Measurements from ENCODE around the gene UQCRC1. TPM values are rescaled to one million over a fixed set of nuclear protein-coding genes. Genes with fewer than 3 reads are reported as not detected.

The UQCRC1 gene
- total RNA-seq, 1 experiment from 2014 or later = 278 TPM

DNA sequence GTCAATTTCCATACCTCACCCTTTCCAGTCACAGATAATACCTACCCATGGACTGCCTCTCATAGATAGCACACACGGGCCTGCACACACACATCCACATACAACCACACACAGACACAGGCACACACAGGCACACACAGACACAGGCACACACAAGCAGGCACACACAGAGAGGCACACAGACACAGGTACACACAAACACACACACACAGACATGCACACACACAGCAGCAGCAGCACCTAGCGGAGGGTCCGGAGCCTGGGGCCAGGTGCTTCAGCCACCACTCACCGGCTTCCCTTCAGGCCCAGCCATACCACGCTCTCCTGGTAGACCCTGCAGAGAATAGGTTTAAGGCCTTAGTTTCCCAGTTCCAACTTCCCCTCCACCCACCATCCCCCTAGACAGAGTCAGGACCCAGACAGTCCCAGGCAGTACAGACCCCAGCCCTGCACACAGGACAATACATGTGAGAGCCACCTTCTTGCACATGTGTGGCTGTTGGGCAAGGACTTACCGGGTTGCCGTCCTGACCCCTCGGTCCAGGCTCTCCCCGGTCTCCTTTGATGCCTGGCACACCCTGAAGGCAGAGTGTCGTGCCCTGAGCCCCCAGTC, 35.4 kb downstream of the UQCRC1 start:
- no peaks in the 10 kb centered on the region for H3K4me1 Mint-ChIP-seq (ENCODE audit: low read depth, unreplicated experiment)
- no peak overlapping the region for H3K27ac Mint-ChIP-seq (ENCODE audit: unreplicated experiment)
- POLR2A ChIA-PET = no interaction called here
- no peaks in the 10 kb centered on the region for H3K36me3 Mint-ChIP-seq (ENCODE audit: insufficient read depth, unreplicated experiment)
- H3K27me3 Mint-ChIP-seq (ENCODE audit: insufficient read depth, unreplicated experiment) = no peaks in the 10 kb centered on the region
- H3K9me3 ChIP-seq = no peaks in the 10 kb centered on the region
- intact Hi-C loops (cut with micrococcal nuclease; ENCODE audit: unreplicated experiment) = no loop called here
- H3K36me3 ChIP-seq (ENCODE audit: control insufficient read depth, insufficient read depth, low read length) = no peaks in the 10 kb centered on the region
- no peaks in the 10 kb centered on the region for H3K9me3 Mint-ChIP-seq (ENCODE audit: unreplicated experiment)
- no peak for DNase-seq
- H3K4me1 ChIP-seq = no peaks in the 10 kb centered on the region
- no peak overlapping the region for H3K4me3 ChIP-seq (ENCODE audit: low read depth, low read length)
- no TSS peak for BruUV-seq (replicated peaks)
- no peak overlapping the region for H3K4me3 Mint-ChIP-seq (ENCODE audit: unreplicated experiment)
- CTCF ChIA-PET = no interaction called here
- TF ChIP-seq, protein P1, sequence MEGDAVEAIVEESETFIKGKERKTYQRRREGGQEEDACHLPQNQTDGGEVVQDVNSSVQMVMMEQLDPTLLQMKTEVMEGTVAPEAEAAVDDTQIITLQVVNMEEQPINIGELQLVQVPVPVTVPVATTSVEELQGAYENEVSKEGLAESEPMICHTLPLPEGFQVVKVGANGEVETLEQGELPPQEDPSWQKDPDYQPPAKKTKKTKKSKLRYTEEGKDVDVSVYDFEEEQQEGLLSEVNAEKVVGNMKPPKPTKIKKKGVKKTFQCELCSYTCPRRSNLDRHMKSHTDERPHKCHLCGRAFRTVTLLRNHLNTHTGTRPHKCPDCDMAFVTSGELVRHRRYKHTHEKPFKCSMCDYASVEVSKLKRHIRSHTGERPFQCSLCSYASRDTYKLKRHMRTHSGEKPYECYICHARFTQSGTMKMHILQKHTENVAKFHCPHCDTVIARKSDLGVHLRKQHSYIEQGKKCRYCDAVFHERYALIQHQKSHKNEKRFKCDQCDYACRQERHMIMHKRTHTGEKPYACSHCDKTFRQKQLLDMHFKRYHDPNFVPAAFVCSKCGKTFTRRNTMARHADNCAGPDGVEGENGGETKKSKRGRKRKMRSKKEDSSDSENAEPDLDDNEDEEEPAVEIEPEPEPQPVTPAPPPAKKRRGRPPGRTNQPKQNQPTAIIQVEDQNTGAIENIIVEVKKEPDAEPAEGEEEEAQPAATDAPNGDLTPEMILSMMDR (IDR thresholded peaks at IDR 0.05; ENCODE audit: insufficient read depth in 1 of 2, low read depth in 1 of 2, low read length in 1 of 2, severe bottlenecking in 1 of 2, unreplicated experiment in 1 of 2) = no peak
- no peaks in the 10 kb centered on the region for H3K27me3 ChIP-seq (replicated peaks; ENCODE audit: control insufficient read depth, insufficient read depth, low read length)

DNA sequence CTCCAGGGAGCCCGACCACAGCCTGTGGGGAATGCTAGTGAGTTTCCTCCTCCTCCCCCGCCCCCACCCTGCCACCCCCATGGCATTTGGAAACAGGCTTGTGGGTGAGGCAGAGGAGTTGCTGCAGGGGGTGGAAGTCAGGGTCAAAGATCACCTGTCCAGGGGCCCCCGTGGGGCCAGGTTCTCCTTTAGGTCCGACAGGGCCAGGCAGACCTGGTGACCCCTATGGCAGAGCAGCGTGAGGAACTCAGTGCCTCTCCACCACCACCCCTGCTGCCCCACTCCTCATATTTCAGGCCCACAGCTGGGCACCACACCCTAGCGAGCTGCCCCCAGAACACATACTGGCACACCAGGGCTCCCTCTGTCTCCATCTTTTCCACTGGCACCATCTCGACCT, 36.9 kb downstream of the UQCRC1 start:
- DNase-seq = no peak
- Mint-ChIP-seq H3K36me3 (ENCODE audit: insufficient read depth, unreplicated experiment) (no peaks in the 10 kb centered on the region), H3K27me3 (ENCODE audit: insufficient read depth, unreplicated experiment) (no peaks in the 10 kb centered on the region), H3K27ac (ENCODE audit: unreplicated experiment) (no peak overlapping the region), H3K4me3 (ENCODE audit: unreplicated experiment) (no peak overlapping the region), H3K4me1 (ENCODE audit: low read depth, unreplicated experiment) (no peaks in the 10 kb centered on the region), H3K9me3 (ENCODE audit: unreplicated experiment) (no peaks in the 10 kb centered on the region)
- H3K36me3 ChIP-seq (ENCODE audit: control insufficient read depth, insufficient read depth, low read length) = no peaks in the 10 kb centered on the region
- BruUV-seq (replicated peaks) = no TSS peak
- H3K4me1 ChIP-seq = no peaks in the 10 kb centered on the region
- H3K4me3 ChIP-seq (ENCODE audit: low read depth, low read length) = no peak overlapping the region
- CTCF ChIA-PET = no interaction called here
- POLR2A ChIA-PET = no interaction called here
- no peaks in the 10 kb centered on the region for H3K27me3 ChIP-seq (replicated peaks; ENCODE audit: control insufficient read depth, insufficient read depth, low read length)
- intact Hi-C loops (cut with micrococcal nuclease; ENCODE audit: unreplicated experiment) = no loop called here
- no peaks in the 10 kb centered on the region for H3K9me3 ChIP-seq
- TF ChIP-seq, protein P1 (IDR thresholded peaks at IDR 0.05; ENCODE audit: insufficient read depth in 1 of 2, low read depth in 1 of 2, low read length in 1 of 2, severe bottlenecking in 1 of 2, unreplicated experiment in 1 of 2) = no peak

DNA sequence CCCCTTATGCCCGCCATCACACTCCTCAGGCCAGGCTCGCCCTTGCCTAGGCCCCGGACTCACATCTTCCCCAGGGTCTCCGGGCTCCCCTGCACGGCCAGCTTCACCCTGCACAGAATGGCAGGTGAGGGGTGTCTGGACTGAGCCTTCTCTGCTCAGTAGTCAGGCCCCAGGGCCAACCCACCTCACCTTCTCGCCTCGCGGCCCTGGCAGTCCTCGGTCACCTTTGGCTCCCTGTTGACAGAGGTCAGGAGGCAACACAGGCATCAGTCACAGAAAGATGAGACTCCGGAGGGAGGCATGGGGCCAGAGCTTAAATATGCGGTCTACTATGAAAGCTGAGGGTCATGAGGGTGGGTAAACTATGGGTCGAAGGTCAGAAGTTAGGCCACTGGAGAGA, 37.5 kb downstream of the UQCRC1 start:
- intact Hi-C loops (cut with micrococcal nuclease; ENCODE audit: unreplicated experiment) = no loop called here
- H3K27me3 Mint-ChIP-seq (ENCODE audit: insufficient read depth, unreplicated experiment) = no peaks in the 10 kb centered on the region
- ChIA-PET CTCF (no interaction called here), POLR2A (no interaction called here)
- no peaks in the 10 kb centered on the region for H3K9me3 ChIP-seq
- TF ChIP-seq, protein P1 (IDR thresholded peaks at IDR 0.05; ENCODE audit: insufficient read depth in 1 of 2, low read depth in 1 of 2, low read length in 1 of 2, severe bottlenecking in 1 of 2, unreplicated experiment in 1 of 2) = no peak
- H3K9me3 Mint-ChIP-seq (ENCODE audit: unreplicated experiment) = no peaks in the 10 kb centered on the region
- no peak overlapping the region for H3K27ac Mint-ChIP-seq (ENCODE audit: unreplicated experiment)
- H3K4me3 Mint-ChIP-seq (ENCODE audit: unreplicated experiment) = no peak overlapping the region
- no peaks in the 10 kb centered on the region for H3K27me3 ChIP-seq (replicated peaks; ENCODE audit: control insufficient read depth, insufficient read depth, low read length)
- H3K36me3 Mint-ChIP-seq (ENCODE audit: insufficient read depth, unreplicated experiment) = no peaks in the 10 kb centered on the region
- no peaks in the 10 kb centered on the region for H3K4me1 ChIP-seq
- no peaks in the 10 kb centered on the region for H3K36me3 ChIP-seq (ENCODE audit: control insufficient read depth, insufficient read depth, low read length)
- no peak overlapping the region for H3K4me3 ChIP-seq (ENCODE audit: low read depth, low read length)
- no peaks in the 10 kb centered on the region for H3K4me1 Mint-ChIP-seq (ENCODE audit: low read depth, unreplicated experiment)
- no TSS peak for BruUV-seq (replicated peaks)
- no peak for DNase-seq

Data from Caco-2 (cell line).